GM21423 (cell line): Measurements from ENCODE around the gene ST6GALNAC3.
"Not testable (repeated sequence)": the region's sequence is repeated elsewhere in the genome, so short reads cannot be mapped to it uniquely, and the experiment has no call there.

Experiments used
- ATAC-seq: cut with Tn5 transposase; IDR thresholded peaks from one replicate; pipeline ENCODE4 v1.9.1; 2021; ENCODE audit warnings: mild to moderate bottlenecking, moderate library complexity; ENCODE audit not compliant: unreplicated experiment

The ST6GALNAC3 gene

GRCh38 chr1:76317299-76317900 is 242.9 kb downstream of the ST6GALNAC3 start:
- ATAC-seq = no peak

GRCh38 chr1:76330991-76331603 is 256.6 kb downstream of the ST6GALNAC3 start:
- peak; percentile 87 for ATAC-seq

GRCh38 chr1:76335882-76336281 is 261.3 kb downstream of the ST6GALNAC3 start:
- ATAC-seq = no peak

GRCh38 chr1:76336931-76337371 is 262.4 kb downstream of the ST6GALNAC3 start:
- ATAC-seq = no peak

GRCh38 chr1:76337542-76338219 is 263.1 kb downstream of the ST6GALNAC3 start:
- no peak for ATAC-seq

- ATAC-seq = no peak
Observed at GRCh38 chr1:76340056-76340455, 265.5 kb downstream of the ST6GALNAC3 start.

- ATAC-seq = not testable (repeated sequence)
Observed at GRCh38 chr1:76341816-76342215, 267.3 kb downstream of the ST6GALNAC3 start.

GRCh38 chr1:76343356-76343755 is 268.8 kb downstream of the ST6GALNAC3 start:
- ATAC-seq = no peak

GRCh38 chr1:76351655-76352054 is 277.1 kb downstream of the ST6GALNAC3 start:
- ATAC-seq = no peak

GRCh38 chr1:76352741-76353435 is 278.3 kb downstream of the ST6GALNAC3 start:
- ATAC-seq = no peak

GRCh38 chr1:76354236-76354635 is 279.7 kb downstream of the ST6GALNAC3 start:
- ATAC-seq = no peak

- ATAC-seq = no peak
Observed at GRCh38 chr1:76366726-76367125, 292.2 kb downstream of the ST6GALNAC3 start.

GRCh38 chr1:76371941-76372340 is 297.4 kb downstream of the ST6GALNAC3 start:
- ATAC-seq = no peak

- no peak for ATAC-seq
Observed at GRCh38 chr1:76374086-76374485, 299.5 kb downstream of the ST6GALNAC3 start.

- no peak for ATAC-seq
Observed at GRCh38 chr1:76377247-76377646, 302.7 kb downstream of the ST6GALNAC3 start.

- no peak for ATAC-seq
Observed at GRCh38 chr1:76379506-76379905, 305.0 kb downstream of the ST6GALNAC3 start.

- no peak for ATAC-seq
Observed at GRCh38 chr1:76381450-76382097, 307.0 kb downstream of the ST6GALNAC3 start.

GRCh38 chr1:76388261-76388660 is 313.7 kb downstream of the ST6GALNAC3 start:
- ATAC-seq = no peak

GRCh38 chr1:76390456-76390855 is 315.9 kb downstream of the ST6GALNAC3 start:
- ATAC-seq = no peak

GRCh38 chr1:76395059-76395458 is 320.5 kb downstream of the ST6GALNAC3 start:
- no peak for ATAC-seq

- no peak for ATAC-seq
Observed at GRCh38 chr1:76402128-76402527, 327.6 kb downstream of the ST6GALNAC3 start.
